MM.1S (cell line): ENCODE data around the gene NIPBL.
"Not testable (repeated sequence)": the region's sequence is repeated elsewhere in the genome, so short reads cannot be mapped to it uniquely, and the experiment has no call there.

Experiments used
- DNase-seq: peaks from one replicate; pipeline ENCODE4 v3.0.0-alpha.2; 2015
- H2AFZ ChIP-seq: fragments of 300-600 bp; sonication (generic); 2 replicates; pipeline ENCODE4 v1.6.0; 2016; ENCODE audit warnings: antibody characterized with exemption, low read length
- H3F3A ChIP-seq: fragments of 300-600 bp; sonication (generic); 2 replicates; pipeline ENCODE4 v1.6.1; 2016; ENCODE audit warnings: mild to moderate bottlenecking, antibody characterized with exemption, low read length, moderate library complexity, mixed read lengths; ENCODE audit not compliant: insufficient read depth
- H3K27ac ChIP-seq: fragments of 300-600 bp; sonication (generic); 2 replicates; pipeline ENCODE4 v1.5.1; 2016; ENCODE audit warnings: mild to moderate bottlenecking, low read length
- H3K27me3 ChIP-seq: fragments of 300-600 bp; sonication (generic); replicated peaks from 2 replicates; pipeline ENCODE4 v1.6.0; 2016; ENCODE audit warnings: low read length; ENCODE audit not compliant: insufficient read depth
- H3K36me3 ChIP-seq: fragments of 300-600 bp; sonication (generic); replicated peaks from 2 replicates; pipeline ENCODE4 v1.6.1; 2016; ENCODE audit warnings: mild to moderate bottlenecking, low read length, mixed read lengths; ENCODE audit not compliant: insufficient read depth
- H3K4me1 ChIP-seq: fragments of 300-600 bp; sonication (generic); 2 replicates; pipeline ENCODE4 v1.6.1; 2016; ENCODE audit warnings: low read length, mixed read lengths
- H3K4me2 ChIP-seq: fragments of 300-600 bp; sonication (generic); 2 replicates; pipeline ENCODE4 v1.6.0; 2016; ENCODE audit warnings: low read depth, low read length
- H3K4me3 ChIP-seq: fragments of 300-600 bp; sonication (generic); 2 replicates; pipeline ENCODE4 v1.5.1; 2016; ENCODE audit warnings: low read length, mixed read lengths
- H3K79me2 ChIP-seq: fragments of 300-600 bp; sonication (generic); 2 replicates; pipeline ENCODE4 v1.6.1; 2016; ENCODE audit warnings: mixed run types, low read length, mixed read lengths
- H3K9ac ChIP-seq: fragments of 300-600 bp; sonication (generic); 2 replicates; pipeline ENCODE4 v1.6.1; 2016; ENCODE audit warnings: low read length, mixed read lengths
- H3K9me2 ChIP-seq: fragments of 300-600 bp; sonication (generic); replicated peaks from 2 replicates; pipeline ENCODE4 v1.6.1; 2016; ENCODE audit warnings: mild to moderate bottlenecking, low read length, mixed read lengths; ENCODE audit not compliant: insufficient read depth
- H3K9me3 ChIP-seq: fragments of 300-600 bp; sonication (generic); replicated peaks from 2 replicates; pipeline ENCODE4 v1.6.1; 2016; ENCODE audit warnings: mild to moderate bottlenecking, low read length, mixed read lengths; ENCODE audit not compliant: insufficient read depth
- H4K20me1 ChIP-seq: fragments of 300-600 bp; sonication (generic); 2 replicates; pipeline ENCODE4 v1.6.1; 2016; ENCODE audit warnings: mild to moderate bottlenecking, low read length, moderate library complexity, mixed read lengths; ENCODE audit not compliant: insufficient read depth
- CTCF ChIP-seq: fragments of 300-600 bp; sonication (generic); IDR thresholded peaks from 2 replicates; pipeline ENCODE4 v1.5.1; 2016; ENCODE audit warnings: antibody characterized with exemption, low read length, mixed read lengths
- EZH2 ChIP-seq: fragments of 300-600 bp; sonication (generic); optimal IDR thresholded peaks from 2 replicates; pipeline ENCODE3; 2017; ENCODE audit warnings: low read depth, mild to moderate bottlenecking, antibody characterized with exemption, low read length, mixed read lengths
- EZH2phosphoT487 ChIP-seq: fragments of 300-600 bp; sonication (generic); IDR thresholded peaks from 2 replicates; pipeline ENCODE4 v1.6.1; 2018; ENCODE audit warnings: antibody characterized with exemption, low read length

NIPBL gene

GRCh38 chr5:37005252-37005651 is 128.7 kb downstream of the NIPBL start:
- Histone ChIP-seq H3K9ac (peak overlapping the region; percentile 15; the same call in 1 of the 2 replicates), H3K4me1 (peaks cover 12% of the 10 kb centered on the region), H4K20me1 (no peaks in the 10 kb centered on the region), H2AFZ (0 out of 2 replicates have a peak overlapping the region, but pooled peaks have one; percentile 6), H3K4me2 (peak overlapping the region; percentile 81), H3K27me3 (no peaks in the 10 kb centered on the region), H3K4me3 (peak overlapping the region; percentile 25; the same call in 1 of the 2 replicates), H3F3A (peaks cover 8% of the 10 kb centered on the region), H3K36me3 (no peaks in the 10 kb centered on the region; the same call in 1 of the 2 replicates), H3K9me2 (no peaks in the 10 kb centered on the region), H3K9me3 (no peaks in the 10 kb centered on the region), H3K27ac (peak overlapping the region; percentile 46; the same call in 1 of the 2 replicates), H3K79me2 (no peaks in the 10 kb centered on the region)
- DNase-seq = peak; percentile 11
- TF ChIP-seq EZH2 = no peak
- TF ChIP-seq CTCF = no peak
- TF ChIP-seq EZH2phosphoT487 = no peak

- Histone ChIP-seq H3K4me1 (peaks cover 12% of the 10 kb centered on the region), H3F3A (peaks cover 8% of the 10 kb centered on the region), H3K36me3 (no peaks in the 10 kb centered on the region; the same call in 1 of the 2 replicates), H3K4me3 (peak overlapping the region; percentile 25; the same call in 1 of the 2 replicates), H3K9me2 (no peaks in the 10 kb centered on the region), H2AFZ (no peak overlapping the region), H3K27ac (peak overlapping the region; percentile 46; the same call in 1 of the 2 replicates), H3K79me2 (no peaks in the 10 kb centered on the region), H3K4me2 (peak overlapping the region; percentile 81; the same call in 1 of the 2 replicates), H3K9me3 (no peaks in the 10 kb centered on the region), H3K27me3 (no peaks in the 10 kb centered on the region), H4K20me1 (no peaks in the 10 kb centered on the region), H3K9ac (no peak overlapping the region)
- DNase-seq = peak; percentile 55
- TF ChIP-seq EZH2phosphoT487 (no peak), CTCF (peak; percentile 77), EZH2 (no peak)
Measured at GRCh38 chr5:37005946-37006540, 129.5 kb downstream of the NIPBL start.

- not testable (repeated sequence) for H2AFZ ChIP-seq, H3K27ac ChIP-seq, DNase-seq, H4K20me1 ChIP-seq, H3K9me3 ChIP-seq, H3K4me3 ChIP-seq, H3K9me2 ChIP-seq, H3K79me2 ChIP-seq, H3F3A ChIP-seq, H3K36me3 ChIP-seq, H3K4me1 ChIP-seq, H3K9ac ChIP-seq, H3K4me2 ChIP-seq, H3K27me3 ChIP-seq
Measured at GRCh38 chr5:37013181-37013580, 136.6 kb downstream of the NIPBL start.

- TF ChIP-seq CTCF (no peak), EZH2 (no peak), EZH2phosphoT487 (no peak)
- H4K20me1 ChIP-seq = no peaks in the 10 kb centered on the region
- H3K9me2 ChIP-seq = no peaks in the 10 kb centered on the region
- H3K27me3 ChIP-seq = no peaks in the 10 kb centered on the region
- no peak overlapping the region for H3K4me2 ChIP-seq
- H3K9ac ChIP-seq = no peak overlapping the region
- DNase-seq = no peak
- no peaks in the 10 kb centered on the region for H3K4me1 ChIP-seq
- H3K79me2 ChIP-seq = no peaks in the 10 kb centered on the region
- no peaks in the 10 kb centered on the region for H3K9me3 ChIP-seq
- no peak overlapping the region for H2AFZ ChIP-seq
- H3F3A ChIP-seq = no peaks in the 10 kb centered on the region
- H3K36me3 ChIP-seq = peaks cover 13% of the 10 kb centered on the region; the same call in 1 of the 2 replicates
- H3K27ac ChIP-seq = no peak overlapping the region
- H3K4me3 ChIP-seq = no peak overlapping the region
Measured at GRCh38 chr5:37014321-37014720, 137.8 kb downstream of the NIPBL start.
